DND-41 (cell line): ENCODE data around the gene STXBP4.

Experiments used
- ATAC-seq: fragments of 200-7000 bp; cut with Tn5 transposase; 3 replicates; pipeline ENCODE4 v1.9.1; 2021; ENCODE audit warnings: low read depth; ENCODE audit not compliant: insufficient read depth
- DNase-seq: peaks from one replicate; pipeline ENCODE4 v3.0.0-alpha.2; 2020
- H2AFZ ChIP-seq: 2 replicates; pipeline ENCODE4 v1.6.0; 2012; ENCODE audit warnings: low read depth, low read length
- H3K27ac ChIP-seq: 2 replicates; pipeline ENCODE4 v1.5.1; 2012; ENCODE audit warnings: low read length, inconsistent platforms
- H3K27me3 ChIP-seq: fragments of 200-600 bp; sonication (generic); 2 replicates; pipeline ENCODE4 v1.6.0; 2012; ENCODE audit warnings: low read length, mild to moderate bottlenecking, inconsistent platforms; ENCODE audit not compliant: insufficient read depth, poor library complexity
- H3K36me3 ChIP-seq: 2 replicates; pipeline ENCODE4 v1.5.1; 2012; ENCODE audit warnings: low read length, inconsistent platforms; ENCODE audit not compliant: insufficient read depth
- H3K4me1 ChIP-seq: 2 replicates; pipeline ENCODE4 v1.5.1; 2012; ENCODE audit warnings: mild to moderate bottlenecking, low read length; ENCODE audit not compliant: insufficient read depth
- H3K4me2 ChIP-seq: 2 replicates; pipeline ENCODE4 v1.6.0; 2012; ENCODE audit warnings: mild to moderate bottlenecking, moderate library complexity, low read length, inconsistent platforms; ENCODE audit not compliant: insufficient read depth
- H3K4me3 ChIP-seq, 2 experiments: fragments of 200-600 bp in 1 of 2; shearing (Covaris generic) in 1 of 2; 2 replicates each; pipeline ENCODE4 v1.5.1; 2012 to 2016; ENCODE audit warnings: inconsistent platforms in 2 of 2, low read length in 2 of 2, mild to moderate bottlenecking in 2 of 2, low read depth in 1 of 2, moderate library complexity in 1 of 2
- H3K79me2 ChIP-seq: 2 replicates; pipeline ENCODE4 v1.6.0; 2012; ENCODE audit warnings: low read length, inconsistent platforms; ENCODE audit not compliant: insufficient read depth
- H3K9ac ChIP-seq: 2 replicates; pipeline ENCODE4 v1.6.0; 2012; ENCODE audit warnings: low read depth, mild to moderate bottlenecking, inconsistent platforms, low read length, moderate library complexity
- H3K9me3 ChIP-seq: 2 replicates; pipeline ENCODE4 v1.5.1; 2012; ENCODE audit warnings: low read length, moderate library complexity, mild to moderate bottlenecking, inconsistent platforms; ENCODE audit not compliant: insufficient read depth, severe bottlenecking
- H4K20me1 ChIP-seq: 2 replicates; pipeline ENCODE4 v1.6.0; 2012; ENCODE audit warnings: low read length; ENCODE audit not compliant: insufficient read depth
- CTCF ChIP-seq: IDR thresholded peaks from 2 replicates; pipeline ENCODE4 v1.5.1; 2012; ENCODE audit warnings: borderline replicate concordance, low read length, moderate library complexity, mild to moderate bottlenecking; ENCODE audit not compliant: poor library complexity, severe bottlenecking; ENCODE audit errors: extremely low read depth
- EZH2 ChIP-seq: IDR thresholded peaks from 3 replicates; pipeline ENCODE4 v1.6.1; 2012; ENCODE audit warnings: borderline replicate concordance, low read depth, mild to moderate bottlenecking, moderate library complexity, low read length, inconsistent platforms; ENCODE audit not compliant: severe bottlenecking

STXBP4 gene

DNA sequence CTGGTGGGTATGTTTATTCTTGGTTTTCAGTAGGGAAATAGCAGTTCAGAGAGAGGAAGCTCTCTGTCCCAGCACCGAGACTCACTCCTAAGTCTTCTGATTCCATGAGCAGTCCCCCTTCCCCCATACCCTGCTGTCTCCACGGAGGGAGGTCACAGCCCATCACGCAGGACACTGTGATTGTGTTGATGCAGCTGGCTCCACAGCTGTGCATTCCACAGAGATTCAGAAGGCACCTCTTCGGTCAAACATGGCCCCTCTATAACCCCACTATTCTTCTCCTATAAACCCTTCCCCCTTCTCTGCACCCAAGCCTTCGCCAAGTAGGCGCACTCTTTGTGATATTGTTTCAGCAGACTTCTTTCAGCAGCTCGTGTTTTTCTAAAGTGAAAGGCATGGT lies 191.9 kb downstream of the STXBP4 start:
- Histone ChIP-seq H3K4me3 (no peak overlapping the region), H3K9me3 (no peaks in the 10 kb centered on the region), H2AFZ (no peak overlapping the region), H3K27ac (no peak overlapping the region), H3K4me1 (no peaks in the 10 kb centered on the region), H3K9ac (no peak overlapping the region), H3K27me3 (no peaks in the 10 kb centered on the region), H3K79me2 (no peaks in the 10 kb centered on the region), H3K4me2 (no peak overlapping the region), H4K20me1 (no peaks in the 10 kb centered on the region), H3K36me3 (no peaks in the 10 kb centered on the region)
- ATAC-seq (no peak), DNase-seq (no peak)
- TF ChIP-seq CTCF (no peak), EZH2 (no peak)

DNA sequence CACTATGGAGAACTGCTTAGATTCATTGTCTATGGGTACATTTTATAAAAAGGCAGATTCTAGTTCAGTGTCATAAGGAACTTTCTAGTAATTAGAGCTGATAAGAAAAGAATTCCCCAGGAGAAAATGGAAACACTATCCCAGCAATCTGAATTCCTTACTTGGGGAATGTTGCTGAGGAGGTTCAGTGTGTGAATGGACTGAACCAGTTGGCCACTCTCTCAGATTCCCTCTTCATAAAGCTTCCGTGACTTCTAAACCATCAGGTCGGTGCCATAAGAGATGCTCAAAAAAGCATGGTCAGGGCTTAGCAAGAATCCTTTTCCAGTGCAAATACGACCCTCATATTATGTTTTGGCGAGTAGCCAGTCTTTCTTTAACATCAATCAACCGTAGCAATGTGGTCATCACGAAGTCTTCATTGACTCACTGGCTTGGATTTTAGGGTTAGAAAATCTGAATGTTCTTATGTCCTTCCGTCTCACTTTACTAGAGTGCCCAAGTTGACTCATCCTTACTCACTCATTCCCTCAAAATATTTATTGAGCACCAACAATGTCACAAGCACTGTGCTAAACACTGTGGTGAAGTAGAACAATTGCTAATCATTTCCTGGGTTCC lies 193.5 kb downstream of the STXBP4 start:
- Histone ChIP-seq H3K9ac (no peak overlapping the region), H3K4me3 (no peak overlapping the region), H2AFZ (no peak overlapping the region), H3K27ac (no peak overlapping the region), H3K4me2 (no peak overlapping the region), H3K9me3 (no peaks in the 10 kb centered on the region), H4K20me1 (no peaks in the 10 kb centered on the region), H3K27me3 (no peaks in the 10 kb centered on the region), H3K36me3 (peaks cover 4% of the 10 kb centered on the region; the same call in 1 of the 2 replicates), H3K79me2 (no peaks in the 10 kb centered on the region), H3K4me1 (no peaks in the 10 kb centered on the region)
- ATAC-seq (no peak), DNase-seq (no peak)
- no peak for TF ChIP-seq CTCF
- no peak for TF ChIP-seq EZH2

DNA sequence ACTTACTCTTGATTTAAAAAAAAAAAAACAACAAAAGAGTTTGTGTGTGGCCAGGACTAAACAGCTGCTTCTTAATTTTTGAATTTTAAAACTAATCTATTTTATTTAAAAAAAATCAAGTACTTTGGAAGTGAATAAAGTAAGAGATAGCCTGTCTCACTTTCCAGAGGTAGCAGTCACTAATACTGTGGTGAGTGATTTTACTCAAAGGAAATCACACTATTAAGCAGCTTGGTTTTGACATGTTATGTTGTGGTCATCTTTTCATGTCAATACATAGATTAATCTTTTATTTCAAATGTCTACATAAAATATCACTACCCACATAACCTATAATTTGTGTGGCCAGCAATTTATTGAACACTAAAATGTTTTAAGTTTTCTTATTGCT lies 194.0 kb downstream of the STXBP4 start:
- DNase-seq = no peak
- H3K4me2 ChIP-seq = no peak overlapping the region
- H3K27ac ChIP-seq = no peak overlapping the region

More for the DNA sequence above, 194.0 kb downstream of the STXBP4 start:
- no peak overlapping the region for H3K9ac ChIP-seq
- peaks cover 4% of the 10 kb centered on the region; the same call in 1 of the 2 replicates for H3K36me3 ChIP-seq
- no peak for ATAC-seq
- TF ChIP-seq CTCF = no peak
- no peak for TF ChIP-seq EZH2
- H4K20me1 ChIP-seq = no peaks in the 10 kb centered on the region
- no peaks in the 10 kb centered on the region for H3K79me2 ChIP-seq
- H3K9me3 ChIP-seq = no peaks in the 10 kb centered on the region
- H3K4me3 ChIP-seq = no peak overlapping the region
- no peak overlapping the region for H2AFZ ChIP-seq
- H3K4me1 ChIP-seq = no peaks in the 10 kb centered on the region
- H3K27me3 ChIP-seq = no peaks in the 10 kb centered on the region
